ELF-1 (cell line): ENCODE measurements around the gene CDHR2.

Experiments
- DNase-seq: peaks from one replicate; pipeline ENCODE4 v3.0.0-alpha.2; 2016; ENCODE audit warnings: low read depth, low spot score

Gene CDHR2

GRCh38 chr5:176619569-176620332 is 70.6 kb downstream of the CDHR2 start:
- no peak for DNase-seq

DNA sequence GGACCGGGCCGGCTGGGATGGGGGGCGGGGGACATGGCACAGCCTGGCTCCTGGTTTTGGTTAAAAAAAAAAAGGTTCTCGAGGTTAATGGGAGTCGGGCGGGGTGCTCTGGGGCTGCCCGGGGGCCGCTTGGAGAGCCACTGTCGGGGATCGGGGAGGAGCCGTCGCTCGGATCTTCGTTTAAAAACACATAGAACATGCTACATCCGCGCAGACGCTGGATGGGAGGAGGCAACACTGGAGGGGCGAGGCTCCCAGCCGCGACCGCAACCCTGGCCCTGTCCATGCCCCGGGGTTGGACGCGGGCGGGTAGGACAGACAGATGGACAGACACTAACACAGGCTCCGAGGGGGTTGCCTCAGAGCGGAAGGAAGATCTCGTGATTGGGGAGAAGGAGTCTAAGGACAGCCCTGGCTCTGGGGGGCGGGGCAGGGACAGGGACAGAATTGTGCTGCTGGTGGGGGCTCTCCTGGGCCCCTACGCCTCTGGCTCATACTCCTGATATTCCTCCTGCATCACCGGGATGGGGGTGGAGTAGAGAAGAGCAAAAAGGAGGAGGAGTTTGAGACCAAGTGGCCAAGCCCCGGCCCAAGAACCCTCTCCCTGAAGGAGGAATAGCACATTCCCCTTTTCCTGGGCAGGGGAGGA is 71.3 kb downstream of the CDHR2 start:
- no peak for DNase-seq

DNA sequence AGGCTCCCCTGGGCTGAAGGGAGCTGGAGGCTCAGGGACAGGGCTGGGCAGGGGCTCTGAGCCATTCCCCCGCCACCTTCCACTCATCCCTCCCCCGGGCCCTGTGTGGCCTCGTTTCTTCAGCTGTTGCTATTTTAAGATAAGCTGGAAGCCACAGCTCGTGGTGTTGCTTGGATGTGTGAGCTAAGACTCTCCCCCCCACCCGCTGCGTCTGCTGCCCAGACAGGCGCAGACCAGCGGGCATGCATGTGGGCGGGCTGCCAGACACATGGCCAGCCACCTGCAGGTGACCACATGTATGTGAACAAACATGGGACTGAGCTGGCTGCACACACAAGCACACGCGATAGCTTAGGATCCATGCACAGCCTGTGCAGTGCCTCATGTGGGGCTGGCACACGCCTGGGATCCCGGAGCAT is 72.5 kb downstream of the CDHR2 start:
- no peak for DNase-seq

DNA sequence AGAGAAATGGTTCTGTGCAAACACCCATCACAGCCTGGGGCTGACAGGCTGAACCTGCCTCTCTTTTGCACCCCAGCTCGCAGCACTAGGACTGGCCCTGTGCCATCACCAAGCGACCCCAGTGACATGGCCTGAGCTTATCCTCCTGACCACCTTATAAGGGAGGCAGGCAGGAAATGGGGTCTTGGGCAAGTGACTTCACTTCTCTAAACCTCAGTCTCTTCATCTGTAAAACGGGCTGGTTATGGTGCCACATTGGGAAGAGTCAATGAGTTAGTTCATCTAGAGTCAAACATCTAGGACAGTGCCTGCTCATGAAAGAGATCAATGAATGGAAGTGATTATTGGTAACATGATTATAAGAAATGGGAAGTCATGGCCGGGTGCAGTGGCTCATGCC is 75.0 kb downstream of the CDHR2 start:
- DNase-seq, result no peak

GRCh38 chr5:176624938-176625337 is 75.8 kb downstream of the CDHR2 start:
- DNase-seq, result no peak

DNA sequence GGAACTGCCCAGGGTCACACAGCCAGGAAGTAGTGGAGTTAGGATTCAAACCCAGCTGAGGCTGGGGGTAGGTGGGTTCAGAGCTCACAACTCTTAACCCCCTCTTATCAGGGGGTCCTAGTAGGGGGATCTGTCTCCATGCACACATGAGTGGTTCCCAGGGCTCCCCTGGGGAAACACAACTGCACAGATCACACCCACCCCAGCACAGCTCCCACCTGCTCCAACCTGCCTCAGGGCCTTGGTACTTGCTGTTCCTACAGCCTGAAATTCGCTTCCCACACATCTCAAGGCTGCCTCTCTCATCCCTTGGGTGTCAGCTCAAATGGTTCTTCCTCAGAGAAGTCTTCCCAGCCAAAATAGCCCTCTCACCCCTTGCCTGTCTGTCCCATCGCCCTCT is 76.4 kb downstream of the CDHR2 start:
- no peak for DNase-seq

GRCh38 chr5:176625966-176626875 is 77.1 kb downstream of the CDHR2 start:
- DNase-seq, result no peak

DNA sequence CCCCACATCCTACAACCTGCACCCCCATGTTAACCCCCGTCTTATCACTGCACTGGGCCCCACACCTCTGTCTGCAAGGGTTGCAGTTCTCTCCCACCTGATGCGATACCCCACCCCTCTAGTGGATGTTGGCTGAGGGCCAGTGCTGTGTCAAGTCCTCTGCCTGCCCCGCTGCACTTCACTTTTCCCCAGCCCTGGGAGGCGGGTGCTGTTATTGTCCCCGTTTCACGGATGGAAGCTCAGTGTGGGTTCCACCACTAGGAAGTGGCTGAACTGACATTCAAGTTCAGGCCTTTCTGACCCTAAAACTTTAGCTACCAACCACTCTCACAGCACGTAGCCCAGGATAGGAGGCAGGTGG is 77.7 kb downstream of the CDHR2 start:
- no peak for DNase-seq

DNA sequence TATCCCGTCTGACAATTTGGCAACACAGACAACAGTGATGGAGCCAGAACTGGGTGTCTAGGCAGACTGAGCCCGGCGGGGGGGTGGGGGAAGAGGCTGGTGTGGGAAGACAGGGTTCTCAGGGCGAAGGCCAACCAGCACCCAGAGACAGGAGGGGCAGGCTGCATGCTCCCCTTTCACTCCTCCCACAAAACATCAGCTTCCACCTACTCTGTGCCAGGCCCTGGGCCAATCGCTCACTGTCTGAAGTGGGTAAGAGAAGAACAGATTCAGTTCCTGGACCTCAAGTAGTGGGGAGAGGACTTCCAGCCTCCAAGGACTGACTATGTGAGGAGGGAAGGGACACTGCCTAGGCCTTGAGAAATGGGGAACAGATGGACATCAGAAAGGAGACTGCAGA is 78.4 kb downstream of the CDHR2 start:
- no peak for DNase-seq

GRCh38 chr5:176628406-176629228 is 79.5 kb downstream of the CDHR2 start:
- no peak for DNase-seq

DNA sequence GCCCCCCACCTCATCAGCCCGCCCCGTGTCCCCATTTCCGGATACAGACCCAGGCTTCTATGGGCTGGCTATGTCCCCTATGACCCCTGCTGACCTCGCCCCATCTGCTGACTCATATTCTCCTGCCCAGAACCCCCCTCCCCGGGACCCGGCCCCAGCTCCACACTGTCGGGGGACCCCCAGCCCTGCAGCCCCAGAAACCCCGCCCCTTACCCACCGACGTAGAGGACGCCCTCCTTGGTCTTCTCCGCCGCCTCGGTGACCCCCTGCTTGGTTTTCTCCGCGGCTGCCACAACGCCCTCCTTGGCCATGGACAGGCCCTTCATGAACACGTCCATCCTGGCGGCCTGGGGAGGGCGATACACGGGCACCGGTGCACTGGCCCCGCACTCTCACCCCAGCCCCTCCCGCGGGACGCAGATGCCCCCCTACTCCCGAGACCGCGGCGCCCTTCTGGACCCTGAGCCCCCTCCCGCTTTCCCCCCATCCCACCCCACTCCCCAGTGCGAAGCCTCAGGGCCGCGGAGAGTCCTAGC is 80.2 kb downstream of the CDHR2 start:
- no peak for DNase-seq

GRCh38 chr5:176629853-176630680 is 80.9 kb downstream of the CDHR2 start, which contains the start of the genes EIF4E1B and SNCB:
EIF4E1B (plus strand) TSS chr5:176630675; CDS start chr5:176642788, 12,113 bp downstream.
SNCB (minus strand) TSS chr5:176630534; CDS start chr5:176629654, 880 bp downstream.
- DNase-seq, result peak; percentile 59

- DNase-seq, result no peak
Observed at GRCh38 chr5:176630681-176631222, 81.6 kb downstream of the CDHR2 start.

- no peak for DNase-seq
Observed at GRCh38 chr5:176631383-176632200, 82.5 kb downstream of the CDHR2 start.

DNA sequence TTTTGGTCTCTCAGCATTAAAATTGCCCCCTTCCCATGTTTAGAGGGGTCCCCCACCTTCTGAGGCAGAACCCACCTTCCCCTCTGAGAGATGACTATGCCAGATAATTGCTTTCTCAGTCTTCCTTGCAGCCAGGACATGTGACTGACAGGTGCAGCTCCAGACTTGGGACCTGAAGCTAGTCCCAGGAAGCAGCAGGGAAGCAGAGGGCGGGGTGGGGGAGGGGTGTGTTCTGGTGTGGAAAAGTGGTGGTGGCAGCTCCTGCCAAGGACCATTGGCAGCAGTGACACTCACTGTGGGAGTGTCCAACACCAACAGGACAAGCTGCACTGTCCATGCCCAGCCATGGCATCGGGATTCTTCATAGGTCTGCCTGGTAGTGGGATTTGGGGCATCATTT is 83.6 kb downstream of the CDHR2 start:
- no peak for DNase-seq

DNA sequence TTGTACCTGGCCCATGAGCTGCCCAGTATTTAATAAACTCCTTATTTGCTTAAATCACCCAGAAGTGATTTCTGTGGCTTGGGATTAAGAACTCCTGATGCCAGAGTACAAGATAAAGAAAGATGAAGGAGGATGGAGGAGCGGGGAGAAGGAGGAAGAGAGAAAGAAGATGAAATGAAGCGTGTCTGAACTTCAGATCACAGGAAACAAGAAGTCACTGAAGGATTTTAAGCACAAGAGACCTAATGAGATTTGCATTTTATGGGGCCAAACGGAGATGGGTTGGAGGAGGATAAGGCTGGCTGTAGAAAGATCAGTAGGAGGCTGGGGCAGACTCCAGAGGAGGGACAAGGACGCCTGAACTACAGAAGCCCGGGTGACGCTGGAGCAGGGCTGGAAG is 84.5 kb downstream of the CDHR2 start:
- no peak for DNase-seq

DNA sequence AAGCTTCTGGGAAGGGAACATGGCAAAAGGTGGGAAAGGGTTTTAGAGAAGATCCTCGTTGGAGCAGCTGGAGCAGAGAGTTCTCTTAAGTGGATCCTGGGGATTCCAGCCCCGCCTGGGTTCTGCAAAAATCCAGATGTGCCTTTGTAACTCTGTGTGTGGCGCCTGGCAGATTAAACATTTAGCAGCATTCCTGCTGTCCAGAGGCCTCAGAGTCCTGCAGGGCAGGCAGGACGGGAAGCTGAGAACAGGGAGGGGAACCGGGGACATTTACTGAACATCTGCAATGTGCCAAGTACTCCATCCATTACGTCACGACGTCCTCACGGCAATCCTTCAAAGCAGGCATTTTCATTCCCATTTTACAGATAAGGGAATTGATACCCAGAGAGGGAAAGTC is 87.3 kb downstream of the CDHR2 start:
- DNase-seq, result no peak

- DNase-seq, result no peak
Observed at GRCh38 chr5:176637556-176637955, 88.4 kb downstream of the CDHR2 start.

- no peak for DNase-seq
Observed at GRCh38 chr5:176638437-176638836, 89.3 kb downstream of the CDHR2 start.
